HT1080 (cell line): ENCODE data around the gene HSF2BP. TPM values are rescaled to one million over a fixed set of nuclear protein-coding genes. Genes with fewer than 3 reads are reported as not detected.
A peak's percentile ranks its signal among the peaks of the same experiment; 100 is the strongest.
"Not testable (repeated sequence)": the region's sequence is repeated elsewhere in the genome, so short reads cannot be mapped to it uniquely, and the experiment has no call there.

Source experiments
- DNase-seq: peaks from one replicate; pipeline ENCODE4 v3.0.0-alpha.2; 2015; ENCODE audit warnings: low read depth
- total RNA-seq: library from RNA; depleted of rRNA; stranded (reverse); fragments of >200 nt; shearing (Covaris generic); gene quantifications from 2 replicates; pipeline ENCODE4 v1.2.3, GENCODE V29; 2014

The HSF2BP gene
- total RNA-seq, 1 experiment from 2014 or later = 1.4 TPM

- DNase-seq = not testable (repeated sequence)
Measured at GRCh38 chr21:43651926-43652325, 7.4 kb downstream of the HSF2BP start.

- no peak for DNase-seq
Measured at GRCh38 chr21:43648171-43648570, 11.1 kb downstream of the HSF2BP start.

GRCh38 chr21:43646550-43647260 is 12.6 kb downstream of the HSF2BP start:
- DNase-seq = peak; percentile 82

GRCh38 chr21:43645976-43646375 is 13.3 kb downstream of the HSF2BP start:
- no peak for DNase-seq

GRCh38 chr21:43645136-43645891 is 14.0 kb downstream of the HSF2BP start:
- peak; percentile 81 for DNase-seq

GRCh38 chr21:43644609-43645008 is 14.7 kb downstream of the HSF2BP start:
- DNase-seq = peak; percentile 48

GRCh38 chr21:43644071-43644470 is 15.2 kb downstream of the HSF2BP start:
- no peak for DNase-seq

GRCh38 chr21:43643193-43643592 is 16.1 kb downstream of the HSF2BP start:
- DNase-seq = no peak

- DNase-seq = no peak
Measured at GRCh38 chr21:43640400-43640799, 18.9 kb downstream of the HSF2BP start.

- DNase-seq = no peak
Measured at GRCh38 chr21:43639470-43640353, 19.6 kb downstream of the HSF2BP start.

GRCh38 chr21:43637530-43638158 is 21.6 kb downstream of the HSF2BP start:
- no peak for DNase-seq

GRCh38 chr21:43635436-43635835 is 23.9 kb downstream of the HSF2BP start:
- no peak for DNase-seq

- DNase-seq = peak; percentile 54
Measured at GRCh38 chr21:43634618-43635017, 24.7 kb downstream of the HSF2BP start.

- no peak for DNase-seq
Measured at GRCh38 chr21:43632373-43632905, 26.8 kb downstream of the HSF2BP start.

- DNase-seq = no peak
Measured at GRCh38 chr21:43631411-43632107, 27.7 kb downstream of the HSF2BP start.

GRCh38 chr21:43627527-43627926 is 31.8 kb downstream of the HSF2BP start:
- DNase-seq = no peak

- DNase-seq = no peak
Measured at GRCh38 chr21:43626390-43626789, 32.9 kb downstream of the HSF2BP start.

GRCh38 chr21:43624339-43624738 is 34.9 kb downstream of the HSF2BP start:
- DNase-seq = no peak

GRCh38 chr21:43623588-43623987 is 35.7 kb downstream of the HSF2BP start:
- DNase-seq = no peak

GRCh38 chr21:43622796-43623195 is 36.5 kb downstream of the HSF2BP start:
- no peak for DNase-seq
